ENCODE measurements around the gene CCDC8.
"Not testable (repeated sequence)": the region's sequence is repeated elsewhere in the genome, so short reads cannot be mapped to it uniquely, and the experiment has no call there.

CCDC8 gene

DNA sequence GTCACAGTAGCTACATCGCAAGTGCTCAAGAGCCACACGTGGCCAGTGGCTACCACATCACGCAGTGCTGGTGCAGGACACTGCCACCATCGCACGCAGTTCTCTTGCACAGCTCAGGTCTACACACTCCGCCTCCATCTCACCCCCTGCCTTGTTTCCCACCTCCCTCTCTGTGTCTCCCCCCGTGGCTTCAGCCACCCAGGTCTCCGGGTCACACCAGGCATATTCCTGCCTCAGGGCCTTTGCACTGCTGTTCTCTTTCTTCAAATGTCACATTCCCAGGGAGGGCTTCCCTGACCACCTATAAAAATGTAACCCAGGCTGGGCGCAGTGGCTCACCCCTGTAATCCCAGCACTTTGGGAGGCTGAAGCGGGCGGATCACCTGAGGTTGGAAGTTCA lies 10.6 kb downstream of the CCDC8 start:
- DNase-seq (ENCODE audit: low read depth): no peak

DNA sequence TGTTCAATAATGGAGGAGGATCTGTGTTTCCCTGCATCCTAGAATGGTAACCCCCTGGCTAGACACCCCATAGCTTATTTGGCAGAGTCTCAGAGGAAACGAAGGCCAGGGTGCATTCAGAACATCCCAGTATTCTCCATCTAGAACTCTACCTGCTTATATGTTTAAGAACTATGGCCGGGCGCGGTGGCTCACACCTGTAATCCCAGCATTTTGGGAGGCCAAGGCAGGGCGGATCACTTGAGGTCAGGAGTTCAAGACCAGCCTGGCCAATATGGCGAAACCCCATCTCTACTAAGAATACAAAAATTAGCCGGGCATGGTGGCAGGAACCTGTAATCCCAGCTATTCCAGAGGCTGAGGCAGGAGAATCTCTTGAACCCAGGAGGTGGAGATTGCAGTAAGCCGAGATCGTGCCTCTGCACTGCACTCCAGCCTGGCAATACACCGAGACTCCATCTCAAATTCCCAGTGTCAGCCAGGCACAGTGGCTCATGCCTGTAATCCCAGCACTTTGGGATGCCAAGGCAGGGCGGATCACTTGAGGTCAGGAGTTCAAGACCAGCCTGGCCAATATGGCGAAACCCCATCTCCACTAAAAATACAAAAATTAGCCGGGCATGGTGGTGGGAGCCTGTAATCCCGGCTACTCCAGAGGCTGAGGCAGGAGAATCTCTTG lies 15.4 kb downstream of the CCDC8 start:
- DNase-seq (ENCODE audit: low read depth): not testable (repeated sequence)

DNA sequence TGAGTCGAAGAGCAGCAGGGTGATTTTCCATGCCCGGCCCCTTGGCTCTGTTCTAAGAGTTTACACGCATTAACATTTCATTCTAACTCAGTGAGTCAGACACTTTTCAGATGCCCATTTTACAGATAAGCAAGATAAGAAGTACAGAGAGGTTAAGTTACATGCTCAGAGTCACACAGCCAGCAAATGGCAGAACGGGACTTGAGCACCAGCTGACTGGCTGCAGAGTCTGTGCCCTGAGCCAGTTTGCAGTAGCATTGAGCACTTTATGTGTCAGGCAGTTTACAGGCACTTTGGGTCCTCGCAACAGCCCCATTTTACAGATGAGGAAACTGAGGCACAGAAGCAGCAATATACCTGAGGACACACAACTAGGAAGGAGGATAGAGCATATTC lies 19.0 kb downstream of the CCDC8 start:
- no peak for DNase-seq (ENCODE audit: low read depth)

DNA sequence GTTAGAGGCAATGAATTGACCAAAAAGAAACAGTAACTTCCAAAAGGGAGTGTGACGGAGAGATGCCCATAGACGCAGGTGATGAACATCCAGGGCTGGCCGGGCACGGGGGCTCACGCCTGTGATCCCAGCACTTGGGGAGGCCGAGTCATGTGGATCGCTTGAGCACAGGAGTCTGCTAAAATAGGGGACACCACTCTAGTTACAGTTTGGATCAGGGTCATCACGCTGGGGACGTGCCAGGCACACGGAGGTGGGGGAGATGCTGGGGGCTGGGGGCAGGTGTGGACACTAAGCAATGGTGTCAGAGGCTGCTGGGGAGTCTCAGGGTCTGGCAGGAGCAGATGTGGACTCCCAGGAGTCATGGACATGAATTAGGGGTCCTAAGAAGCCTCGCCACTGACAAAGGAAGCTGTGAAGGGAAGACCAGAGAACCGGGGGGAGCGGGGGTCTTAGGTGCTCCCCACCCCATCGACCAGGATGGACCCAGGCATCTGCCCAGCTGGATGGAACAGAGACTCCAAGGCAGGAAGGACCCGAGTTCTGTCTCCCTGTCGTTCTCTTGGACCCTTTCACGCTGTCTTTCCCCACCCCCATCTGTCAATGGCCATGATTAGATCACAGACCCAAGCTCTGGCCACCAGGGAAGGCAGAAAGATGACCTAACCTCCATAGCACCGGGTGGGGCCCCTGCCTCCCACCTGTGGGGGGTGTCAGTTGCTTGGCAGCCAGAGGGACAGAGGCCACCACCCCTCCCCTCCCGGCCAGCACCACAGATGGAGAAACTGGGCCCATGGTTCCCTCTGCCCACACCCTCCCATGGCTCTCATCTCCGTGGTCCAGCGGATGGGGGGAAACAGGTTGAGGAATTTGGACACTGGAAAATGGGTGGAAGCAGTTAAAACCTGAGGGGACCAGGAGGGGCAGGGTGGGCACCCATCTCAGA lies 19.6 kb downstream of the CCDC8 start:
- DNase-seq (ENCODE audit: low read depth): no peak

DNA sequence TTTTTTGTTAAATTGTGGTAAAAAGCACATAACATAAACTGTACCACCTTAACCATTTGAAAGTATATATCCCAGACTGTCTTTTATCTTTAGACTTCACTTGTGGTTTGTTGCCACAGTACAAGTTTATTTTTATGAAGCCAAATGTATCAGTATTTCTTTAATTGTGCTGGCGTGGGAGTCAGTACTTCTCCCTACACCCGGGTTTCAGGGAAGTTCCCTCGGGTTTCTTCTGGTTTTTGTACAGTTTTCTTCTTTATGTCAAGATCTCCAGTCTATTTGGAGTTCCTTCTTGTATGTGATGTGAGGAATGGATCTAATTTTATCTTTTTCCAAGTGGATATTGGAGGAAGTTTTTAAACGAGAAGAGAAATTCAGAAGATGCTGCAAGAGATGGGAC lies 20.5 kb downstream of the CCDC8 start:
- DNase-seq (ENCODE audit: low read depth): no peak

DNA sequence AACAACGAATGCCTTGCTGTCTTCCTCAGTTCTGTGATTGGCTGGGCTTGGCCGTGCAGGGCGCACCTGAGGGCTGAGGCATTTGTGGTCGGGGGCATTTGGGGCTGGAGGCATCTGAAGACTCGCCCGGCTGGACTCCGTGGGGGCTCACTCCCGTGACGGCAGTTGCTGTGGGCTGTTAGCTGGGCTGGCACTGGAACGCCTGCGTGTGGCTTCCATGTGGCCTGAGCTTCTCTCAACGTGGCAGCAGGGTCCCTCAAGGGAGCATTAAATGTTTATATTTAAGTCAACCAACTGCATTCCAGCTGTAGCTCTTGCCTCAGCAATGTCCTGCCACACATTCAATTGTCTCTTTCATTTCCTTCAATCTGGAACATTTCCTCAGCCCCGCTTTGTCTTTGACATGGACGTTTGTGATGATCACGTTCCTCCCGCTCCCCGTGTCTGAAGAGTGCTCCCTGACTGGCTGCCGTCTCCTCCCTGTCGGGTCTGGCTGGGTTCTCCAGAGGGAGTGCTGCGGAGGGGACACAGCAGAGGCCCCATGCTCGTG lies 21.0 kb downstream of the CCDC8 start:
- DNase-seq (ENCODE audit: low read depth): no peak

DNA sequence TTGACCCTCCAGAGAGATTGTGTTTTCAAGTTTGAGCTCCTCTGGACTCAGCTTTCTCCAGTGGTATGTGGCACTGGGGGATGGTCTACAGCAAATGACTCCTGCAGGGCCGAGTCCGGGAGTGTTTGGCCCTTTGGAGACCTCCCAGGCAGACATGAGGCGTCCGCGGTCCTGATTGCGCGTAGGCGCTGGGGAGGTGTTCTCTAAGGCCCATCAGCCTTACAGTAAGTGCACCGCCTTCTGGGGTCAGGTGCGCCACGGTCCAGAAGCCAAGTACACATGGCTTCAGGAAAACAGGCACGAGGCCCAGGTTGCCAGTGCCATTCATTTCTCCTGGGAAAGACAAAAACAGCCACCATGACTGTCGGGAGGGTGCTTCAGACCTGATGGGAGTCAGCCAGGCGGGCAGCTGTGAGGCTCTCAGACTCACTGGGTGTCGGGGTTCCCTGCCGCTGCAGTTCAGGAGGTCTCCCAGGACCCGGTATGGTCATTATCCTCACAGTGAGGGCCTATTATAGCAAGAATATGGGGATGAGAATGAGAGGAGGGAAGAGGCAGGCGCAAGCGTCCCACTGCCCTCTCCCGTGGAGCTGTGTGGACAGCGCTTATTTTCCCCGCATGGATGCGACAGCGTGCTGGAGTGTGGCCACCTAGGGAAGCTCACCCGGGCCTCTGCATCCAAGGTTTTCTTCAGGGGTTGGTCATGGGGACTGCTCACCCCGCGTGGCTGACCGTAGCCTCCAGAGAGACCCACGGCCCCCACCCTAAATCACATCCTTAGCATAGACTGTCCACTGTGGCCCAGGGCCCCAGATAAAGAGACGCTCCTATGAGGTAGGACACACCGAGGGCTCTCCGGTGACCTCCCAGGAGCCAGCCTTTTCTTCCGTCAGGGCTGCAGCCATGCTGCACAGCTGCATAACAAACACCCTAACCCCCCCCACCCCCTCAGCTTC lies 21.8 kb downstream of the CCDC8 start:
- DNase-seq (ENCODE audit: low read depth): no peak

DNA sequence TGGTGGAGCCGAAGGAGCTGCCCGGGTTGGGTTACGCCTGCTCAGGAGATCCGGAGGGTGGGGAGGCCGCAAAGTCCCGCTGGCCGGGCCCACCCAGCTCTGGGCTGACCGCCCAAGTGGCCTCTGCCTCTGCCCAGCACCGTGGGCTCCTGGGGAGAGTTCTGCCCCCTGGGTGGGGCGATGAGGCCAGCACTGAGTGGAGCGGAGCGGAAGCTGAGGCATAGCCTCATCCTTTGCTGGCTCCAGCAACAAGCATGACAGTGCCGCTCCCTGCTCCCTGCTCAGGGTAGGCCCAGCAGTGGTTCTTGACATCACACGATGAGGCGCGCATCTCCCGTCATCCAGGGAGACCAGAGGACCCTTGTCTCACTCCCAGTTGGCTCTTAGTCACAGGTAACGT lies 22.5 kb downstream of the CCDC8 start:
- DNase-seq (ENCODE audit: low read depth): no peak

DNA sequence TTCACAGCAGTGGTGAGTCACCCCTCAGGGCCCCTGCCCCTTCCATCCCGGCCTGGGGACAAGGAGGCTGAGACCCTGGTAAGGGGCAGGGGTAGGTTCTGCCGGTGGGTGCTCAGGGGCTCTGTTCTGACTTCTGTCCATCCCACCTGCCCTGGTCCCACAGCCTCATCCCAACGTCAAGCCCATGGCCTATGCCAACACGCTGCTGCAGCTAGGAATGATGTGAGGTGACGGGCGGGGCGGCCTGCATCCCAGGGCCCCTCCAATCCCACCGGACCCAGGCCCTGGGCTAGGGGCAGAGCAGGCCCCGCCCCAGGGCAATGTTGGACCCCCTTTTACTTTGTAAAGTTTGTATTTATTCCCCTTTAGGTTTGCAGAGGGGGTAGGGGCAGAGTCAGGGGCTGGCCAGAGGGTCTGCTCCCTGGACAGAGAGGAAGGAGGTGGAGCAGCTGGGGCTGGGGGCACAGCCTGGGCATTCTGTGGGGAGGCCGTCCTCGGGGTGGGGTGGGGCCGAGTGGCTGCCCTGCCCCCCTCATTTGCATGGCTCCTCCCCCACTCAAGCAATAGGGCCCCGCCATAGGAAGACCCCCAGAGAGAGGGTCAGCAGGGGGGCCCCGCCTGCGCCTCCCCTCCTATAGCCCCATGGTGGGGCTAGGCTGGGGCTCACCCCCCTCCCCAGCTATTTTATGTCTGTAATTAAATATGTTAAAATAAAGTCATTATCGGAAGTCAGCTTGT lies 23.1 kb downstream of the CCDC8 start:
- no peak for DNase-seq (ENCODE audit: low read depth)

DNA sequence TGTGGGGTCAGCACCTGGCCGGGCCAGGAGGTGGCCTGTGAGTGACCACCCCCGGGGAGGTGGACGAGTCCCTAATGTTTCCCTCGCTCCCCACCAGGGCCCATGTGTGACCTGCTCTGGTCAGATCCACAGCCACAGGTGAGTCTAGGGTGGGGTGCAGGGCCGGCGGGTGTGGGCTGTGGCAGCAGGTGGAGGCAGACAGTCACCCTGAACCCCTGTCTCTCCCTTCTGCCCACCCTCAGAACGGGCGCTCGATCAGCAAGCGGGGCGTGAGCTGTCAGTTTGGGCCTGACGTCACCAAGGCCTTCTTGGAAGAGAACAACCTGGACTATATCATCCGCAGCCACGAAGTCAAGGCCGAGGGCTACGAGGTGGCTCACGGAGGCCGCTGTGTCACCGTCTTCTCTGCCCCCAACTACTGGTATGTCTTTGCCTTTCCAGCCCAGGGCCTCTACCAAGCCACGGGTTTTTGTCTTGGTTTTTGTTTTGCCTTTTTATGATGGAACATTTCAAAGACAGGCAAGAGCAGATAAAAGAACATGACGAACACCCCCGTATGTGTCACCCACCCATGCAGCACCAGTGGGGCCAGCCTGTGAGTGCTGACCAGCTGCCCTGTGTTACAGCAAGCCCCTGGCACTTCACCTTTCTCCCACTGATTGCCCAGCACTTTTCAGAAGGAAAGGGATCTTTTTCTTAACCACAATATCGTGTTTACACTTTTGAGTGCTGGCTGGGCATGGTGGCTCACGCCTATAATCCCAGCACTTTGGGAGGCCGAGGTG lies 24.9 kb downstream of the CCDC8 start:
- DNase-seq (ENCODE audit: low read depth): no peak

DNA sequence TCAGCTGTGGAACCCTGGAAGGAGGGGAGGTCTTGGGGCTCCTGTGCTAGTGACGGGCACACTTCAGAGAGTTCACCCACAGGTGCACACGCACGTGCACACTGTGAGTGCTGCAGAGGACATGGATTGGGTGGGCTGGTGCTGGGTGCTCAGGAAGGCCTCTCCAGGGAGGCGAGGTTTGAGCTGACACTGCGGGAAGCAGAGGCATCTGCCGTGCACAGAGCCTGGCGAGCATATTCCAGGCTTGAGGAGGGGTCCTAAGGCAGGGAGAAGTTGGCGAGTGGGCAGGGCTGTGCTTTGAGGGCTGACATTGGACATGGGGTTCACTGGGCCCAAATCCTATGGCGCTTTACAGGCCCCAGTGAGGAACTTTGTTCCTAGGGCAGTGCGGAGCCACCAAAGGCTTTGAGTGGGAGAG lies 25.6 kb downstream of the CCDC8 start:
- no peak for DNase-seq (ENCODE audit: low read depth)

DNA sequence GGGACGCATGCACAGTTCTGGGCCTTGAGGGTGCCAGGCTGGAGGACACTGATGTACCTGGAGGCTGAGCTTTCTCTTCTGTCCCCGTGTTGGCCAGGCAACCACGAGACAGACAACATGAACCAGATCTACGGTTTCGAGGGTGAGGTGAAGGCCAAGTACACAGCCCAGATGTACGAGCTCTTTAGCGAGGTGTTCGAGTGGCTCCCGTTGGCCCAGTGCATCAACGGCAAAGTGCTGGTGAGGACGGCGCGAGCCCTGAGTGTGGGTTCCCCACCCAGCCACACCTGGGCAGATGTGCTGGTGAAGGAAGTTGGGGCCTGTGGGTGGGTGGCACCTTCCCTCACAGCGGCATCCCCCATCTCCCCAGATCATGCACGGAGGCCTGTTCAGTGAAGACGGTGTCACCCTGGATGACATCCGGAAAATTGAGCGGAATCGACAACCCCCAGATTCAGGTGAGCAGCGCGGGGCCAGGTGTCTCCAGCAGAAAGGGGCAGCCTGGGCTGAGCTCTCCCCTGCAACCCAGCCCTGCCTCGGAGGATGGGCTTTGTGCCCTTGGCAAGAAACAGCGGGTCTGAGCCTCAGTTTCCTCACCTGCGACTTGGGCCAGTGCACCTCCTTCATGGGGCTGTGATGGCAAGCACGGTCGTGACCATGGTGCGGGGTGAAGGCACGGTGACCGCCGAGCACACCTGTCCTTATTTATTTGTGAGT lies 26.2 kb downstream of the CCDC8 start:
- no peak for DNase-seq (ENCODE audit: low read depth)

DNA sequence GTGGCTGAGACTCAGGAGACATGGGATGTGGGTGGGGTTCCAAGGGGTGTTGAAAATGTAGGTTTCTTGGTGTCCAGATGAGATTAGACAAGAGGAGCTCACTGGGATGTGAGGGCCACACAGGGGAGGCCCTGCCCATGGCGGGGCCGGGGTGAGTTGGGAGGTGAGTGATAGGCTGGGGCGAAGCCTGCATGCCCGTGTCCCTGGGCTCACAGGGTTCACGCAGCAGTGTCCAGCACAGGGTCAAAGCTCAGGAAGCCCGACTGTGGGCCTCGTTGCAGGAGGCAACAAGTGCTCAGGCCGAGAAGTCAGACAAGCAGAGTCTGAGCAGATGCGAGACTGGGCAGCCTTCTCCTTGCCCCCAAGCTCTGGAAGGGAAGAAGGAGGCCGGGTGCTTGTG lies 27.2 kb downstream of the CCDC8 start:
- no peak for DNase-seq (ENCODE audit: low read depth)

DNA sequence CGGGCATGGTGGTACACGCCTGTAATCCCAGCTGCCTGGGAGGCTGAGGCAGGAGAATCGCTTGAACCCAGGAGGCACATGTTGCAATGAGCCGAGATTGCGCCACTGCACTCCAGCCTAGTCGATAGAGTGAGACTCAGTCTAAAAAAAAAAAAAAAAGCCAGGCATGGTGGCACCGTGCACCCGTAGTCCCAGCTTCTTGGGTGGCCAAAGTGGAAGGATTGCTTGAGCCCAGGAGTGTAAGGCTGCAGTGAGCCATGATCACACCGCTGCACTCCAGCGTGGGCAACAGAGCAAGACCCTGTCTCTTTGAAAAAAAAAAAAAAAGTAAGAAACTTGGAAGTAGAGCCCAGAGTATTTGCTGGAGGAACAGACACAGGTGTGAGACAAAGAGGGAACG lies 27.7 kb downstream of the CCDC8 start:
- no peak for DNase-seq (ENCODE audit: low read depth)

DNA sequence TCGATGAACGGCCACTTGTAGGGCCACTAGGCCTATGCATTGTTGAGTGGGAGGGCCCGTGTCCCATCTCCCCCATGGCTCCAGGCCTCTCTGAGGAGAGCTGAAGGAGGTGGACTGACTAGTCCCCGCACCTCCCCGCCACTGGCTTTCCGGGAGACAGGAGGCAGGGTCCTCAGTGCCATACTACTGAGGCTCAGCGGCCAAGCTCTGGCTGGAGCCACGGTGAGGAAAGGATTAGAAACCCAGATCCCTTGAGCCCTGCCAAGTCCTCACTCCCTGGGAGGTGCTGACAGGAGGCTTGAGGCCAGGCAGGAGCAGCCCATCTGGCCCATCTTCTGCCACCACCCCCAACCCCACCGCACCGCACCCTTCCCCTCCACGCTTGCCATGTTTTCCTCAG lies 29.0 kb downstream of the CCDC8 start:
- DNase-seq (ENCODE audit: low read depth): no peak

DNA sequence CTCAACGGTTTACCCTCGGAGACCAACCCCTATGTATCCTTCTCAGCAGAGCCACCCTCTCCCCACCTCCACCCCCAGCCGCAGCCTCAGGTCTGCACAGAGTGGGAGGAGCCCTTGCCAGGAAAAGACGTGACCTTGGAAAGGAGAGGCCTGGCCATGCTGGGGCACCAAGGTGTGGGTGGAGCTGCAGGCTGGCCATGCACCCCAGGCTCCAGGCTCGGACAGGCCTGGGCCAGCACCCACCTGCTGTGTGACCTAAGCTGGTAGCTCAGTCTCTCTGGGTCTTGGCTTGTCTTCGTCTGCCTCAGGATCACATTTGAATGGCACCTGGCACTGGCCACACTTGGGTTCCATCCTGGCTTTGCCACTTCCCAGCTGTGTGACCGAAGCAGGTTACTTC lies 29.5 kb downstream of the CCDC8 start:
- DNase-seq (ENCODE audit: low read depth): no peak

DNA sequence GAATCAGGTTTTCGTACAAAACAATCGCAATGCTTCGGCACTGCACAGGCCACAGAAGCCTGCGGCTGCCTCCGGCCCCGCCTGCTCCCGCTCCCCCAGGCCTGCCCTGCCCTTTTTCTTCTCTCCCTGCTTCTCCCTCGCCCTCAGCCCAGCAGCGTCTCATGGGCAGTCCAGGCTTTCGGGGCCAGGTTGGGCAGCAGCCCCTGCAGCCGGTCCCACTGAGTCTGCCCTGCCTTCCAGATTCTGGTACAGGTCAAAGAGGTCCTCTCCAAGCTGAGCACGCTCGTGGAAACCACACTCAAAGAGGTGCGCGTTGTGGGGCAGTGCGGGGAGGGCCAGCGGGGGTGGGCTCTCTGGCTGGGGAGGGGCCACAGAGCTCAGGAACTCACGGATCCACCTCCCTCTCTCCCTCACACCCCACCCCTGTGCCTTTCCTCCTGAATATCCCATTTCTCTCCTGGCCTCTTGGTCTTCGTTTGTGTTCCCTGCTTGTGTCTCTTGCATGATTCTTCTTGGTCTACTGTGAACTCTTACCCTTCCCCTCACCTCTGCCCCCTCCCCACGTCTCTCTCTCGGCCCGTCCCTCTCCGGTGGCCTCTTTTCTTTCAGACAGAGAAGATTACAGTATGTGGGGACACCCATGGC lies 30.1 kb downstream of the CCDC8 start:
- no peak for DNase-seq (ENCODE audit: low read depth)

DNA sequence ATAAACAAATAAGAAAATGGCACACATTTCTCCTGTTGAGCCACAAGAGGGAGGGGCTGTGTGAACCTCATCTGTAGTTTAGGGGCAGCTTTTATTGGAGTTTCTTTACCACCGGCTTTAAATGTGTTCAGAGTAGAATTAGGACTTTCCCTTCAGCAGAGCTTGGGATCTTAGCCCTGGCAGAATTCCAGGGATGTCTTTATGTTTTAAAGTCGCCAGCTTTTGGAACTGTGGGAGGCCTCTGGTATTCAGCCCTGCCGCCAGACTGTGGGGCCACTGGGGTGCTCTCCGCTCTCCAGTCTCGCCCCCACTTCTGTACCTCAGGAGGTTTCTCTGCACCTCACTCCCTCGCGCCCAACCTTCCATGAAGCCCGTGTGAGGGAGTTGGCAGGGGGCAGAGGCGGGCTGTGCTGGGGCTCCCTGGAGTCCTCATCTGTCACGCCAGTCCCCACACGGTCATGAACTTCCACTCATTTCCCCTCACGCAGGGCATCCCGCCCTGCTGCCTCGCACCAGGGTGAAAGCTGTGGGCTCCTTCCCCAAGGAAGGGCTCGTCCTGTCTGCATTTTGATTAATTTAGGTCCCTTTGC lies 31.5 kb downstream of the CCDC8 start:
- no peak for DNase-seq (ENCODE audit: low read depth)

DNA sequence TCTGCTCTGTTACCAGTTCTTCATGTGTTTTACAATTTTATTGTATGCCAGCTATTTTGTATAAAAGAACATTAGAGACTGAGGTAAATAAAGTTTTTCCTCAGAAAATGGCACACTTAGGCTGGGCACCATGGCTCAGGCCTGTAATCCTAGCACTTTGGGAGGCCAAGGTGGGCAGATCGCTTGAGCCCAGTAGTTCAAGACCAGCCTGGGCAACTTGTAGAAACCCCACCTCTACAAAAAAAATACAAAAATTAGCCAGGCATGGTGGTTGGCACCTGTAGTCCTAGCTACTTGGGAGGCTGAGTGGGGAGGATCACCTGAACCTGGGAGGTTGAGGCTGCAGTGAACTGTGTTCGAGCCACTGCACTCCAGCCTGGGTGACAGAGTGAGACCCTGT lies 32.0 kb downstream of the CCDC8 start:
- DNase-seq (ENCODE audit: low read depth): no peak
